GM15510 (cell line): ENCODE results near the gene ZNF536.

Experiments used
- POLR2A ChIP-seq: IDR thresholded peaks from 3 replicates; pipeline ENCODE4 v1.6.1; 2011; ENCODE audit warnings: borderline replicate concordance; ENCODE audit not compliant: insufficient read length; ENCODE audit errors: extremely low read depth

Gene ZNF536

DNA sequence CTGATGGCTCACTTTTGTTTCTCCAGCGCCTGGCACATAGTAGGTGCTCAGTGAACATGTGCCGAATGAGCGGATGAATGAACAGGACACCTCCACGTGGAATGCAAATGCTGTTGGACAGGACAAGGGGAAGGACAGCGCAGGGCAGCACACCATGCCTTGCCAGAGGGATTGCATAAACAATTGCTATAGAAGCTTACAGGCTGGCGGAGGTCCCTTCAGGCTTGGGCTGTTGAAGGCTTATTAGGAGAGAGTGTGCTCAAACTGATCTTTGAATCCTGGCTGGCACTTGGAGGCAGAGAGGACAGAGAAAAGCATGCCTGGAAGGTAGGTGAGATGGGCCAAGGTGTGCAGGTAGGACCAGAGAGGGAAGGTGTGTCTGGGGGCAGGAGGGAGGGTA lies 35.9 kb upstream of the ZNF536 start:
- TF ChIP-seq POLR2A = no peak

DNA sequence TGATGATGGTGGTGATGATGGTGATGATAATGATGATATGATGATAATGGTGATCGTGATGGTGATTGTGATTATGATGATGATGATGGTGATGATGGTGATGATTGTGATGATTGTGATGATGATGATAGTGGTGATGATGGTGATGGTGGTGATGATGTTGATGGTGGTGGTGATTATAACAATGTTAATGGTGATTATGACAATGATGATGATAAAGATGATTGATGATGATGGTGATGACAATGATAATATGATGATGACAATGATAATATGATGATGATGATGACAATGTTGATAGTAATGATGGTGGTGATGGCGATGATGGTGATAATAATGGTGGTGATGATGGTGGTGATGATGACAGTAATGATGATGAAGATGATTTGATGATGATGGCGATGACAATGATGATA lies 34.1 kb upstream of the ZNF536 start:
- TF ChIP-seq POLR2A = no peak

DNA sequence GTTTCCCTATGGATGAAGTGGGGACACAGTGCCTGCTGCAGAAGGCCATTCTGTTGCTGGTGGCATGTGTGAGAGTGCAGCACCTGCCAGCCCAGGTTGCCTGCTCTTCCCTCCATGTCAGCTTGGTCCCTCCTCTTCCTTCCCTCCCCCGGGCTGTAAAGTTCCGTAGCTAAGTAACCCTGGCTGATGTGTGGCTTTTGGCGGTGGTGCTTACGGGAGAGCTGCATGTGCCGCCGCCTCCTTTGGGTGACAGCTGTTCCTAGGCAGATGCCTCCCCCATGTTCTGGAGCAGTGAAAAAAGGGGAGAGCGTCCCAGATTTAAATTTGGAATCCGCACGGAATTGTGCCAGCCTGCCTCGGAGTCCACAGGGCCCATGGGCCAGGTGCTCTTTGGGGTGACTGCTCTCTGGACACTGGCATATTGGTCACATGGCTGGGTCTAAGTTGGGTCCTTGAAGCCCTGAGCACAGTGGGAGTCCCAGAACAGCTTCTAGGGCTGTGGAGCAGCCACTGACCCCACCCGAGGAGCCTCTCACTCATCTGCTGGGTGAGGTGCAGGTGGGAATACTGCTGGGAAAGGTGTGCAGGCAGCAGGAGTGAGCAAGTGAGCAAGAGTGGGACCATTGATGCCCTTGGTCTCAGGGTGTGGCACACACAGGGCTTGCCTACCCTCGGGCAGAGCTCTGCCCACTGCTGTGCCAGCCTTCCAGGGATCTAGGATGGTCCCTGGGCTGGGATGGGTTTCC lies 33.1 kb upstream of the ZNF536 start:
- TF ChIP-seq POLR2A = no peak

DNA sequence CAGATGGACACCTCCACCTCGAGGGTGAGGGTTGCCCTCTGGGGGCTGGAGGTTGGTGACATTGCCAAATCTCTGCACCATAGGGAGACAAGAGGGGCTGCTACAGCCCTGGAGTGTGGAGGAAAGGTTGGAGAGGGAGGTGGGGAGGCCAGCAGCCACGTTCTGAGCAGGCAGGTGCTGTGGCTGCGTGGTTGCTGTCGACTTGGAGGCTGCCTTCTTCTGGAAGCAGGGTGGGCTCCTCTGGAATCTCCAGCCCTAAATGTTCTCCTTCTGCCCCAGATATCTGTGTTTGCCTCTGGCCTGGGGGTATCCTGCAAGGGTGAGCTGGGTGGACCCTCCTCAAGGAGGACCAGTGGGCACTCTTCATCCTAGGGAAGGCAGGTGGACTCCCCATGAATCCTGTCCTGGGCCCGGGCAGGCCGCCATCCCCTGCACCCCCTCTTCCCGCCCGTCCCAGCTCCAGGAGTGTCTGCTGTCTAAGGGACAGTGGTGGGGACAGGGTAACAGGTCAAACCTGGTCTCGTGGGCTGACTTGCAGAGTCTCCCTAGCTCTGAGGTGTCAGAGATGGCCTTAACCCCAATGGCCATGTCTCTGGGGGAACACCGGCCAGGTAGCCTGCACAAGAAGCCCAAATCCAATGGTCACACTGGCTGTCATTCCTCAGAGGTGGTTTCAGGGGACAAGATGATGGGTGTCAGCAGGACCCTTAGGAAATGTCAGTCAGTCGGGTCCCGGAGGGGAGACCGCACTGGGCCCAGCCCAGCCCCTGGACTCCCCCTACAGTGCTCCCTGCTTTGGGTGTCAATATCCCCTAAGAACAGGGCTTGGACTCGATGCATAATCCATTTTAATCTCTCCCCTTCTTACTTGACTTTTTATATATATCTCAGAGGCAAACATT lies 32.3 kb upstream of the ZNF536 start:
- TF ChIP-seq POLR2A = no peak

DNA sequence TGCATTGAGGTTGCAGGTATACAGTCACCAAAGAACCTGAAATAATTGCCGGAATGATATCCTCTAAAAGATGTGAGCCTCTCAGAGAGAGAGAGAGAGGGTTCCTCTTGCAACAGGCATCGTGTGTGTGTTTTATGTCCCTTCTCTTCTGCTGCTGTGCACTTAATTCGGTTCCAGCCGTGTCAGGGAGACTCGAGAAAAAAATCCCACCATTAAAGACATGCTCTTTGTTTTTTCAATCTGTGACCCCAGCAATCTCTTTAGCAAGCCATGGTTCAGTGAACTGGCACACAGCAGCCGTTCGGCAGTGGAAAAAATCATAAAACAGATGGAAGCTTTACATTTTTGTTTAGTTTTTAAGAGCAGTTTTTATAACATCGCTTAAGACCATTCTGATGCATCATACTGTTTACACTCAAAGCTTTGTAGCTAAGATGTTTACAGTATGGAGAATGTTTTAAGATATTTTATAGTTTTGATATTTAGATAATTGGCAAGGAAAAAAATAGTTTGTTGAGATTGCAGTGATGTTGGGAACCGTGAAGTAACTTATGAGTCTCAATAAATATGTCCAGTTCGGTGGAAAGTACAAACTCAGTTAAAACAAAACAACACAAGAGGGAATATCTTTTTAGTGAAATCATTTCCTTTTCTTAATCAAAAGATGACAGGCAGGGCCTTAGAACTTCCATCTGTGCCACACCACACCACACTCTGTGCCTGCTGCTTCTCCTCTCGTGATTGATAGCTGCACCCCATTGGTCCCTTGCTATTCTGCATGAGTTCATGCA lies 31.2 kb upstream of the ZNF536 start:
- no peak for TF ChIP-seq POLR2A

DNA sequence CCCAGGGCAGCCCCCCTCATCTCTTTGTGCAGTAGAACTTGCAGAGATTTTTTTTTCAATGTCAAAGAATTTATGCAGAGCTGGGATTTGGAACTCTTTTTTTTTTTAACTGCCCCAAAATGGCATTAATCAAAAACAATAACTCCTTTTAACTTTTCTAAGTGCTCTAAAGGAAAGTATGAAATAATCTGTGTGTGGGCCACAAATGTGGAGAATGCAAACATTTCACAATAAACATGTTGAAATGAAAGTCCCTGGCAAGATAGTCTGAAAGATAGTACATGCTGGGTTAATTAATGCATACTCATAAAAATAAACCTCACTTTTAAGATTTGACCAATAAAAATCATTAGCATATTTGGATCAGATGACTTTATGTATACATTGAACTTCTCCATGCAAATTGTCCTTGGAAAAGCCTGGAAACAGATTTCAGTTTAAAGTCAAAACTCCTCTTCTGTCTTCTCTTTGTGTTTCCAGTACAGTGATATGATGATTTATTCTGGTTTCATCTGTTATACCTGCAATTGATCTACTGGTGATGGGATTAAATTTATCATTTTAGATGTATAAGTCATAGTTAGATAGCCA lies 30.5 kb upstream of the ZNF536 start:
- TF ChIP-seq POLR2A = no peak

DNA sequence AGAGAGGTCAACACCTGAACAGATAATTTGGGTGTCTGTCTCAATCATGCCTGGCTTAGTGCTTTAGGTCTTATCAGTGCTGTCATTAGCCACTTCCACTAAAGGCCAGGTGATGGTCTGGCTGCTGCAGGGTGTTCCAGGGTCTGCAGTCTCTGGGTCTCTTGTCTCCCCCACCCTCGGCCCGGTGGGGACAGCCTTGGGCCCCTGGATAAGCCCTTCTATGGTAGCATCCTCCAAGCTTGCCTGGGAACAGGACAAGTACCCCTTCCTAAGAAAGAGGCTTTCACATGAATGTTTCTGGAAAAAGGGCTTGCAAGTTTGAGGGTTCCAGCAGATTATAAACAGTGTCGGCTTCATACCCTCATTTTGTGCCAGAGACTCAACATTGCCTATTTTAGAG lies 29.3 kb upstream of the ZNF536 start:
- TF ChIP-seq POLR2A = no peak

DNA sequence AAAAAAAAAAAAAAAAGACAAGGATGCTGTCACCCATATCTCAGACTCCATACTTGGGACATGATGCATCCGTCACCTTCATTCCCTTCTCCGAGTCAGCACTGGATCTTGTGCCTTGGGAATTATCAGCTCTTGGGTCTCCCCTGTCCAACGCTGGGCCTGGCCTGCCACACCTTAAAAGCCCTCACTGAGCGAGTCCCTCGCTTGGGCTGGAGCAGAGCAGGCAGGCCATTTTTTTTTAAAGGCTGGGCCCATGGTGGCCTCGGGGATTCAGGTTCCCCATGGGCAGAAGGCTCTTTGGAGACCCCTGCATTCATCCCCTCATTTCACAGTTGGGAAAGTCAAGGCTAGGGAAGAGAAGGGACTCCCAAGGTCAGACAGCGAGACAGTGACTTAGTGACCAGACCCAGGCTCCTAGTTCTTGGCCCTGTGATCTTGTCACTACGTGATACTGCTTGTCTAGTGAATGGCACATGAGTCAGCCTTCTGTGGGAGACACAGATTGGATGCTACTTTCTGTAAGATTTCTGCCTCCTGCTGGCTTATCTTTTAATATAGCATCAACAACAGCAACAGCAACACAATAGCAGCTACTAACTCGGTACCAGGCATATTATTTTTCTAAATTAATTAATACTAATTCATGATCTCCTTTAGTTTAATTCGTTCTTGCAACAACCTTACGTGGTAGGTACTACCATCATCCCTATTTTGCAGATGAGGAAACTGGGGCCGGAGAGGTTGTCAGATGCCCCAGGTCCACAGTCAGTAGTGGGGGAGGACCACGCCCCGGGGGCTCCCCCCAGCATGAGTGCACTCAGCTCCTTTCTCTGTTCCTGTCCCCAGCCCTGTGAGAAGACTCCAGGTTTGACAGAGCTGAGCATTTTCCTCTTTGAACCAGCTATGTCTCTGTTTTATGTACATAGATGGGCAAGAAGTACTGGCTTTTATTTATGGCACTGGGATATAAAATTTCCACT lies 27.4 kb upstream of the ZNF536 start:
- no peak for TF ChIP-seq POLR2A

DNA sequence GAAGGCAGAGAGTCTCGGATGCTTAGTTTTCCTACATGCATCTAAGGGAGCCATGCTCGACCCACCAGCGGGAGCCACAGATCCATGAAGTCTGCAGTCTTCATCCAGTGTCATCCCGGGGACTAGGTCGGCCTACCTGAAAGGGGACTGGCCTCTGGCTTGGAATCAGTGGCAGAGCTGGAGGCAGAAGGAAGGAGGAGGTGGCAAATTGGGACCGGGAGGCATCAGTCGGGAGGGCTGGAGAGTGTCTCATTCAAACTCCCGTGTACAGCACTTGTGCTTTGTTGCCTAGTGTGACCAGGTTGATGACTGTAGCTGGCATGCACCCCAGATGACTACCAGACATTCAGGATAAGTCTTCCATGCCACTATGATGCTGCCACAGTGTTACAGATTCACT lies 26.5 kb upstream of the ZNF536 start:
- no peak for TF ChIP-seq POLR2A

DNA sequence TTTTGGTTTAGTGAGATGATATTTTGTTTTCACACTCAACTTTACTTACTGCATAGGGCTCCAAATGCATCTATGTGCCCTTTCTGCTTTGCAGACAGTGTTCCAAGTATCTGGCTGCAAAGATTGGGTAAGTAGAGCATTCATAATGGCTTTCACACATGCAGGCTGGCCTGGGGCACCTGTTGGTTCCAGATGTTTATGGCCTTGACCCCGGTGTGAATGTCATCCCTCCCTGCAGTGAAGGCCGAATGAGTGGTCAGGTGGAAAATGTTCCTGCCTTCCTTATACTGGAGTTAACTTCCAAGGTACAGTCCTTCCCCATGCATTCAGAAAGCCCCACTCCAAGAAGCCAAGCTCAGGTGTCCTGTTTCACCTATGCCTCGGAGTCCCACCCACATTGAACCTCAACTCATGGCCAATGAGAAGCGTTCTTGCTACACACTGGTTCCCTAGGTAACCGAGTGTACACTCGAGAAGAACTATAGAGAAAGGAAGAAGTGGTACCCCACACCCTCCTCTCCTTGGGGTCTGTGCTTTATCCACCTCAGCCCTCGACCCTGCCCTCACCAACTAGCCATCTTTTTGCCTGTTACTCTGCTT lies 23.0 kb upstream of the ZNF536 start:
- no peak for TF ChIP-seq POLR2A

DNA sequence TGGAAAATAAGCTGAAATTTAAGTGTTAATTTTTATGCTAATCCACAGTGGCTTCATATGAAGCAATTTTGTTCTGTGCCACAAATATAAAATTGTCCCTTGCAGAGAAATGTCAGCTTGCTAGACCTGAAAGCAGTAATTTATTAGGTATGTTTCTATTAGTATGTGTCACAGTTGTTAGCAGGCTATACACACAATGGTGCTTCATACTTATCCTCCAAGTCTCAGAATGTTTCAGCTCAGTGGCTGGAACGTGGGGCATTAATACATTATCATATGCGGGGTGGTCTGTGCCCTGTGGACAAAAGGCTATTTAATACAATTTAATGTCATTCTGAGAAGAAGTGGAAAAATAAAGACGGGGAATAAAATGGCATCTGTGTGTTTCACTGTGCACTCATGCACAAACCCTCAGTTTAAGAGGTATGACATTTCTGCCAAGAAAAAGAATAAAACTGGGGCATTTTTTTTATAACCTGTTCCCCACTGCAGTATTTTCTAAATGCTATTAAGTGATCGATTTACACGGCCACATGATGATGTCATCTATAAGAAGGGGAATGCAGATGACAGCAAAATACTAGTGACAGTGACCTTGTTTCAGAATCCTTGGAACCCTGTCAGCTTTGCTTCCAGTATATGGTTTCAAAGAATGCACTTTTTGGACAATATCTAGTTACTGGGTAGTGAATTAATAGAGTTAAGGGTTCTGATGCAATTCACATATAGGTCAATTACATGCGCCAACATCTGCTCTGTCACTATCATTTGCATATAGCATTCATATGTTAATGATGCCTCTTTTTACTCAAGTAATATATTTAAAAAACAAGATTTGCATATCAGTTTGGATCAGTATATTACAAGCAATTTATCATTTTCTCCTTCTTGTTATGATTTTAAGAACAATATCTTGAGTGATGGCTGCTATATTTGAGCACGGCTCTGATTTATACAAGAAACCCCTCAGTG lies 21.2 kb upstream of the ZNF536 start:
- TF ChIP-seq POLR2A = no peak

DNA sequence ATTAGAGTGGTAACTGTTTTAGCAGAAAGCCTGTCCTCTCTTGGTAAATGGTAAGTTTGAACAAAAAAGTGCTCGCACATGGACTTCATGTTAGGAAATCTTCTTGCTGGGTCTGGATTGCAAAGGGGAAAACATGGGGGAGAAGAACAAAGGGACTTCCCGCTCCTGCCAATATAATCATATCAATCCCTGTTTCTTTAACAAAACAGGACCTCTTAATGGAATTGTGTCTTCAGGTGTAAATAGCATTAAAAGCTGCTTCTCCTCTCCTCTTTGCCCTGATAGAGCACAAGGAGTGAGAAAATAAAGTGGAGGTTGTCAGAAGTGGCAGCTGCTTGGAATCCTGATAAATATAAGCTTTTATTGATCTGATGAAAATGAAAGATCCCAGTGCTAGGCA lies 20.4 kb upstream of the ZNF536 start:
- TF ChIP-seq POLR2A = no peak
